ENCODE measurements around the gene PRRC2B.
"Not testable (repeated sequence)": the region's sequence is repeated elsewhere in the genome, so short reads cannot be mapped to it uniquely, and the experiment has no call there.

Gene PRRC2B

DNA sequence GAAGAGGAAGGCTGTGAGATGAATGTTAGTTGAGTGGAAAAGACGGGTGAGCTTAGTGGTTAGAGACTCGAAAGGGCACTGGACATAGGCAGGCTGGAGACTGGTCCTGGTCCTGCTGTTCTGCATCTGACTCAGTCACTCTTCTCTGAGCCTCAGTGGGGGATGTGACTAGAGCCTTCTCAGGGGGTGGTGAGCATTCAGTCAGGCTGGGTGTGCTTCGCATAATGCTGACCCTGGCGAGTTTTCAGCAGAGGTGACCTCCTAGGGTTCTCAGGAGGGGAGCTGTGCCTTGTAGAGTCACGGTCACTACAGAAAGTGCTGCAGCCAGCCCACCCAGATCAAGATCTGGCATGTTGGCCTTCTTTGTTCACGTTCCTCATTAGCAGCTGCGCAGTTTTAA lies 44.3 kb downstream of the PRRC2B start:
- no peak for DNase-seq

DNA sequence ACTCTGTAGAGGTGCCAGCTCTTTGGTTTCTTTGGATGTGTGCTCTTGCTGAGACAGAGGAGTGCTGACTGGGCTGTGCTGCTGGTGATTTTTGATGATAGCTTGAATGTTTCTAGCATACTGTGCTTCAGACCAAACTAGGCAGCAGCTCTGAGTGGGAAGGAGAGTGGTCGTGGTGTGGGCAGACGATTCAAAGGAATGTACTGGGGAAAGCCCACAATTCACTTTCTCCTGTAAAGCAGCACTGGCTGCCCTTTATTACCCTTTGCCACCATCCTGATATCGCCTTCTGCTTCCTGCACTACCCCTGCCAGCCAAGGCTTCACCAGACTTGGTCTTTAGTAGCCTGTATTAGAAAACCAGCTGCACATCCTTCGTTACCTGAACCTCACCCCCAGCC lies 45.3 kb downstream of the PRRC2B start:
- DNase-seq, result no peak

DNA sequence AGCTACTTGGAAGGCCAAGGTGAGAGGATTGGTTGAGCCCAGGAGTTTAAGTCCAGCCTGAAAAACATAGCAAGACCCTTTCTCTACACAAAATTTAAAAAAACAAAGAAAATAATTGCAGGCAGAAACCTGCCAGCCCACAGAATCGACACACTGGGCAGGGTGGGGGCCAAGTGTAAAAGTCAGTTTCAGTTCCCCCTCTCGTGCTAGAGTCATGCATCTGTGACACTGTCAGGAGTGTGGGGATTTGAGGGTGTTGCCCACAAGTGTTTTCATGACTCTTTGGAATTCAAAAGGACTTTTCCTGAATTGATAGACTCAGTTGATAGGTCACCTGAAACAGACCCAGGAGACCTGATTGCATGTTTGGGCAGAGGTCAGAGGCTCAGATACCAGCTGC lies 47.6 kb downstream of the PRRC2B start:
- no peak for DNase-seq

DNA sequence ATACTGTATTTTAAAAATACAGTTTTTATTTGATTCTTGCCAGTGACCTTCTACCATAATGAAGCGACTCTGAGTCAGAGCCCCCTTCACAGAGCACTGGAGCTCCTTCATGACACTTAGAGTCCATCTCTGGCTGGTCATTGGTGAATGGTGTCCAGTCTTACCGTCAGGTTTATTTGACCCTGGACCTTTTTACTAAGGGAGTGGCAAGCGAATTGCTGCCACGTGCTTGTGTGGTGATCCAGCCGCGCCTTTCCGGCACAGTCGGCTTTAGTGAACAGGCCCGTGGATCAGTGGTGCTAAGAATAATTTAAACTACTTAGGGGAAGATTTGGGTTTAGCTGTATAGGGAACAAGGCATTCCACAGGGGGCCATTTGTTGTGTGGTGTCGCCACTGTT lies 48.5 kb downstream of the PRRC2B start:
- no peak for DNase-seq

DNA sequence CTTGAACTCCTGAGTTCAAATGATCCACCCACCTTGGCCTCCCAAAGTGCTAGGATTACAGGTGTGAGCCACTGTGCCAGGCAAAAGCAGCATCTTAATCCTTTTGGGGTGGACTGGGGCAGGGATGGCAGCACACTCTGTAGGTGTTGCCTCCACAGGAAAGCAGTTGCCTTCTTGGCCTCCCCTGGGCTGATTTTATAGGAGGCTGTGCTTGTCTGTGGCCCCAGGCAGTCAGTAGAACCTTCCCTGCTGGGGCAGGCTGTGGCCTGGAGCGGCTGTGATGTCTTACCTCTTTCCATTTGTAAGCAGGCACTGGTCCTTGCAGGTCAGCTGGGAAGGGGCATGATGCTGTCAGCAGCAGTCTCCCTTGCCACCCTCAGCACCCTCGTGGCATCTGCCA lies 49.8 kb downstream of the PRRC2B start:
- DNase-seq, result no peak

DNA sequence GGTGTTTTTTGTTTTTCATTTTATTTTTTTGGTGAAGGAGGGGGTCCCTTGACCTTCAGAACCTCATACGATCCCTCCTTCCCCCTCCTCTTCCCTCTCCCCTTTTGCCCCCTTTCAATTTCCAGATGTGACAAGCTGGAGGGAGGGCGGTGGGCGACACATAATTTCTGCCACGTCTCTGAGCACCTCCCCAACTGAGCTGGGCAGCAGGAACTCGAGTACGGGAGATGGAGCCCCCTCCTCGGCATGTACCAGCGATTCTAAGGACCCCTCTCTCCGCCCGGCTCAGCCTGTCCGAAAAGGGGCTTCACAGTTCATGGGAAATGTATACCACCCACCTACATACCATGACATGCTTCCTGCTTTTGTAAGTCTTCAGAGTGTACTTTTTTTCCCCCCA lies 52.4 kb downstream of the PRRC2B start:
- DNase-seq, result no peak

DNA sequence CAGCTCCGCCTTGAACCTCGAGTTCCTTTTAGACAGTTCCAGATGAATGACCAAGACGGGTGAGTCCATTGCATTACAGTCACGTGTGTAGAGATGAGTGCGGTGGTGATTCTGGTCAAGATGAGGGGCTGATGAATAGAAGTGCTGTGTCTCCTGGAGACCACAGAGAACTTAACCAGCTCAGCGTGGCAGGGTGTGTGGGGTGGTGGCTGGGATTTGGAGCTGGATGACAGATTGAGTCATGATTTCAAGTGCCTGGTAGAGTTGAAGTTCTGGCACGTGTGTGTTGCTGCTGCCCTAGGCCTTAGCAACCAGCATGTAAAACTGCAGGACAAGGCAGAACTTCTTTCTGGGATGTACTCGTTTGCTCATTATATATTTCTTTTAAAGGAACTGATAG lies 53.3 kb downstream of the PRRC2B start:
- no peak for DNase-seq

DNA sequence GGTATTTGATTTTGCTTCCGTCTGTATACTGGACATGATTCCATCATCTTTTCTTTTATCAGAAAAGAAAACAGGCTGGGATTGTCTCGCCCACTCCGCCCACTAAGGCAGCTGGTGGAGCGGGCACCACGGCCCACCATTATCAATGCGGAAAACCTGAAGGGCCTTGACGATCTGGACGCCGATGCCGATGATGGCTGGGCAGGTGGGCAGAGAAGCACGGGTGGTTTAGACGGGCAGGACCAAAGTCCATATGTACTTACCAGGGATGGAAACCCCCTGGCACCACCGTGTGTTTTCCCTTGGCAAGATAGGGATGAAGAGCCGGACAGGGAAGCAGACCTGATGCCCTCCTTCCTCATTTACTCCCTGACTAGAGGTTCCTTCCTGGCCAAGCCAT lies 53.7 kb downstream of the PRRC2B start:
- no peak for DNase-seq

DNA sequence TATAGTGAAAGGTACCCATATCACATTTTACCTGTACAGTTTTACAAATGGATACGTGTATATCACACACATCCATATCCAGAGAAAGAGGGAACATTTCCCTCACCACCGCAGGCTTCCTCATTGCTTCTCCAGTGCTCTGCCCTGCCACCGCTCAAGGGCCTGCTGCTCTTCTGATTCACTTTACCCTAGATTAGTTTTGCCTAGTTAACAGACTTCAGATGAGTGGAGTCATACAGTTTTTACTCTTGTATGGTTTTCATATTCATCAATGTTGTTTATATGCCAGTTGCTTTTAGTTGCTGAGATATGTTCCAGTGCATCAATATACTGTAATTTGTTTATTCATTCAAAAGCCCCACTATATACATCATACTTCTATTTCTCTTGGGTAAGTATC lies 54.9 kb downstream of the PRRC2B start:
- DNase-seq, result no peak

DNA sequence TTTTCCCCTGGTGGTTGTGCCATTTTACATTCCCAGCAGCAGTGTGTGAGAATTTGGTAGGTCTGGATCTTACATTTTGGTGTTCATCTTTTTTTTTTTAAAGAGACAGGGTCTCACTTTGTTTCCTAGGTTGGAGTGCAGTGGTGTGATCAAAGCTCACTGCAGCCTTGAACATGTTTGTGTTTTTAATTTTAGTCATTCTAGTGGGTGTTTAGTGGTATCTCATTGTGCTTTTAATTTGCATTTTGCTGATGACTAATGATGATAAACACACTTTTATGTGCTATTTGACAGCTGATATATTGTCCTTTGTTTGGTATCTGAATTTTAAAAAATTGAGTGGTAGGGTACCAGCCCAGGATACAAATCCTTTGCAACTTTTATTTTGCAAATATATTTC lies 55.4 kb downstream of the PRRC2B start:
- no peak for DNase-seq

DNA sequence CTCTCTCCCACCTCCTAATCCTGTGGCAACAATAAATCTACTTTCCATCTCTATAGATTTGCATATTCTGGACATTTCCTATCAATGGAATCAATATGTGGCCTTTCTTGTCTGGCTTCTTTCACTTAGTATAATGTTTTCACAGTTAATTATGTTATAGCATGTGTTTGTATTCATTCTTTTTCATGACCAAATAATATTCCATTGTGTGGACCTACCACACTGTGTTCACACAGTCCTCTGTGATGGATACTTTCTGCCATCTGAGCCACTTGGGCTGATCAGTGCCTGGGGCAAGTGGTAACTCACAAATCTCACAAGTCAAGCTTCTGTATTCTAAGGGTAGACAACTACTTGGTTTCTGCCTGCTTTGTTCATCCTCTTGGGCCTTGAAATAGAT lies 60.1 kb downstream of the PRRC2B start:
- no peak for DNase-seq

DNA sequence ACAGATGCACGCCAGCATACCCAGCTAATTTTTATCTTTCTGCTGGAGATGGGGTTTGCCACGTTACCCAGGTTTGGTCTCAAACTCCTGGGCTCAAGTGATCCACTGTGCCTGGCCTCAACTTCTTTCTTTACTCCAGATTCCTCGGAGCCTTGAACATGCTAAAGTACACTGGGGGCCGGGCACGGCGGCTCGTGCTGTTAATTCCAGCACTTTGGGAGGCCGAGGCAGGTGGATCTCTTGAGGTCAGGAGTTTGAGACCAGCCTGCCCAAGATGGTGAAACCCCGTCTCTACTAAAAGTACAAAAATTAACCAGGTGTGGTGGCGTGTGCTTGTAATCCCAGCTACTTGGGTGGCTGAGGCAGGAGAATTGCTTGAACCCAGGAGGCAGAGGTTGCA lies 61.8 kb downstream of the PRRC2B start:
- DNase-seq, result not testable (repeated sequence)

DNA sequence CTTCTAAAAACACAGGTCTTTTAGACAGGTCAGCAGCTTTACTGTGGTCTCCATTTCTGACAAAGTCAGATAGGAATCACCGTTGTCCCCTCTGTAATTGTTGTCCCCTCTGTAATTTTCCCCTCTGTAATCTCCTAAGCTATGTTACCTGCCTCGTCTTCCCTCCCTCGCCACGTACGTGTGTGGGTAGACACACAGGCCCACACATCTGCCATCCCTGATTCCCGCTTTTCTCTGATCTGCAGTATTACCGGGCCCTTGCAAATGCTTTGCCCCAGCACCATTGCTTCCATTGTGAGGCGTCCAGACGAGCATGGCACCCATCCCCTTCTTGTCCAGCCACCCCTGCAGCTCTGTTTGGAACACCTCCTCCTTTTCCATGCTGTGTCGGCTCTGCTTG lies 63.9 kb downstream of the PRRC2B start:
- DNase-seq, result no peak

DNA sequence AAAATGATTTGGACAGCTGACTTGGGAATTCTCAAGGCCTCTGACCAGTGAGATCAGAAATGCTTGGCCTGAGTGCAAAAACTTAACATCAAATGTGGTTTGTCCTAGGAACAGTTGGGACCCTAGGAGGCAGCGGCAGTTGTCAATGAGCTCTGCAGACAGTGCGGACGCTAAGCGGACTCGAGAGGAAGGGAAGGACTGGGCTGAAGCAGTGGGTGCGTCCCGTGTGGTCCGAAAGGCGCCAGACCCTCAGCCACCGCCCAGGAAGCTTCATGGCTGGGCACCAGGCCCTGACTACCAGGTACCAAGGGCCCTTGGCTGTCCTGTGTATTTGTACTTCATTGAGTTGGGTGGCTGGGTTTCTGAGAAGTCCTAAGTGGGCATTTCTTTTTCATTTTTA lies 65.2 kb downstream of the PRRC2B start:
- DNase-seq, result no peak

DNA sequence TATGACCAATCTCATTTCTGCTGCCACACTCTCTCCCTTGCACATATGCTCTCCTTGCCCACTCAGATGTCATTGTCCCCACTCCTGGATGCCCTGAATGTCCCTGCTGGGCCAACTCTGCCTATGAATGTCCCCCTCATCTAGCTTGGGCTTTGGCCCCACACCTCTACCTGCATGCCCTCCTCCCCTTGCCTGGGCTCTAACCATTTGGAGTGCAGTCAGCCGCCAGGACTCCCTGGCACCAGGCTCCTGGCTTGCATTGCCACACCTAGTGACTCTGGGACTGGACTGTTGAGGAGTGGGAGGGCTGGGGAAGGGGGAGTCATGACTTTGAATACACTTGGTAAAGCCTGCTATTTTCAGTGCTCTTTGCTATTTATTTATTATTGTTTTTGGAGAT lies 67.3 kb downstream of the PRRC2B start:
- no peak for DNase-seq

DNA sequence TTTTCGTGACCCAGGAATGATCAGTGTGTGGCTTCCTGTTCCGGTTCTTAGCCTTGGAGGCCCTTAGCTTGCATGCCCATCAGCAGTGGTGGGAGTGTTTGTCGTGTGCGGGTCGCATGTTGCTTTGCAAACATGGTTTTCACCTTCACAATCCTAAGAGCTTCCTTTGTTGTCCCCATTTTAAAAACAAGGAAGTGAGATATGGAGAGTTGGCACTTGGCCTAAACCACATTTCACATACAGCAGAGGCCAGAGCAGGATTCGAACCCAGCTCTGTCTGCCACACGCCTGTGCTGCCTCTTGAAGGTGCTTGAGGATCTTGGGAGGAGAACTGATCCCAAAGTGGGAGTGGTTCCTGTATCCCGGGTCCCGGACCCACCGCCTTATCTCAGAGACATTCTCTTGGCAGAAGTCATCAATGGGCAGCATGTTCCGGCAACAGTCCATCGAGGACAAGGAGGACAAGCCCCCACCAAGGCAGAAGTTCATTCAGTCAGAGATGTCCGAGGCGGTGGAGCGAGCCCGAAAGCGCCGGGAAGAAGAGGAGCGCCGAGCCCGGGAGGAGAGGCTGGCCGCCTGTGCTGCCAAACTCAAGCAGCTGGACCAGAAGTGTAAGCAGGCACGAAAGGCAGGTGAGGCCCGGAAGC lies 70.6 kb downstream of the PRRC2B start:
- DNase-seq, result no peak

DNA sequence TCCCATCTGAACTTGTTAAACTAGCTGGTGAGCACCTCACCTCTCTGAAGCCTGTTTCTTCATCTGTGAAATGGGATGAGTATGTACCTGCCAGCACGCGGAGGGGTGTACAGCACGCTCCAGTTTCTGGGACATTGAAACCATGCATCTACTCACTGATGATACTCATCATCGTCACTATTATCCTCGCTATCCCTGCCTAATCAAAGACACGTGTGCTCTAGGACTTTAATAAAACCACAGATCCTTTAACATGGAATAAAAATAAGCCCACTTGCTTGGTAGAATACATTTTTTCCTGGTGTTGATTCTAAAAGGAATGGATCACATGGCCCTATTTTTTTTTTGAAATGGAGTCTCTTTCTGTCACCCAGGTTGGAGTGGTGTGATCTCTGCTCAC lies 71.5 kb downstream of the PRRC2B start:
- DNase-seq, result no peak

DNA sequence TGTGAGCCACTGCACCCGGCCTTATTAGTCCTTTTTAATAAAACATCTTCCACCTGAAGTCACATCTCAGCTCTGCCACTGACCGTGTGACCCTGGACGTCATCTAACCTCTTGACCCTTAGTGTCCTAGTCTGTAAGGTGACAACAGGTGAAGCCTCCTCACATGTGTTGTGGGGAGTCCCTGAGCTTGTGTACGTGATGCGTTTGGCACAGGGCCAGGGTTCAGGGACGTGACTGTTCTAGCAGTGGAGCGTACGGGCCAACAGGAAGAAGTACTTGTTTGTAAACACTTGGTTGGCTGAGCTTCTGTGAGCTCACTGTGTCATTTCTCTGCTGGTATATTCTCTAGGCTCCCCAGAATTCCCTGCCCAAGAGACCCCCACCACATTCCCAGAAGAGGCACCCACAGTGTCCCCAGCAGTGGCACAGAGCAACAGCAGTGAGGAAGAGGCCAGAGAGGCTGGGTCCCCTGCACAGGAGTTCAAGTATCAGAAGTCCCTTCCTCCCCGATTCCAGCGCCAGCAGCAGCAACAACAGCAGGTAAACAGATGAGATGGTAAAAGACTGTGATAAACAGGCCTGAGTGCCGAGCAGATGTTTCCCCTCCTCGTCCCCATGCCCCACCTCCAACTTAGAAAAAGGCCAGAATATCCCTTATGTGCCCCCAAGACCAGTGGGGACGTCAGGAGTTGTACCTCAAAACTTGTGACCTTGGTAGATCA lies 73.5 kb downstream of the PRRC2B start:
- DNase-seq, result no peak

DNA sequence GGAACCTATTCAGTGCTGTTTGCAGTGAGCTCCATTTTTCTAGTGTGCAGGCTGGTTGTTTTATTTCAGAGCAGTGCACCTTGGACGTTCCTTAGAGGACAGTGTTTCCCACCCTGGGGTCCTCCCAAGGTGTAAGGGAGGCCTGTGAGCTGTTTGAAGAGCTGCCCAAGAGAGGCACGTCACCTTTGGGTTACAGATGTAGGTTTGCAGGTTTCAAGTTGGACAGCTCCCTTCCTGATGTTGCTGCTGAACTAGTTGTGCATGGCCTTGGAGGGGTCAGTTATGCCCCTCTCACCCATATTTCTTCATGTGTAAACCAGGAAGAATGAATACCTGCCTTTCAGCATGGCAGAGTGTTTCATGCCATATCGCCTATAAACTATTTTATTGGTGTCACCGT lies 74.1 kb downstream of the PRRC2B start:
- DNase-seq, result no peak

DNA sequence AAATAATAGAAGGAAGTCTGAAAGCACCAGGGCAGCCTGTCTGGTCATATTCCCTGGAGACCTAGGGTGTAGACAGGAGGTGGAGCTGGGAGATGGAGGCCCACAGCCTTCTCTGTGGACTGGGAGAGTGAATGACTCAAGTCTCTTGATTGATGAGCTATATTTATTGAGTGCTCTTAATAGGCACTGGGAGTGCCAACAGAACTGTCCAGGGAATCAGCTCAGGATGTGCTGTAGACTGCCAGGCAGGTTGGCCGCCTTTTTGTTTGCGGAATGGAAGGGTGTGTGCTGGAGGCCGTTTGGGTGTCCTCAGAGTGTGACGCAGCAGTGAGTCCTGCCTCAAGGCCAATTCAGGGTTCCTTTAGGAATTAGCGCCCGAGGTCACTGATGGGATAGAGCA lies 75.5 kb downstream of the PRRC2B start:
- DNase-seq, result no peak

DNA sequence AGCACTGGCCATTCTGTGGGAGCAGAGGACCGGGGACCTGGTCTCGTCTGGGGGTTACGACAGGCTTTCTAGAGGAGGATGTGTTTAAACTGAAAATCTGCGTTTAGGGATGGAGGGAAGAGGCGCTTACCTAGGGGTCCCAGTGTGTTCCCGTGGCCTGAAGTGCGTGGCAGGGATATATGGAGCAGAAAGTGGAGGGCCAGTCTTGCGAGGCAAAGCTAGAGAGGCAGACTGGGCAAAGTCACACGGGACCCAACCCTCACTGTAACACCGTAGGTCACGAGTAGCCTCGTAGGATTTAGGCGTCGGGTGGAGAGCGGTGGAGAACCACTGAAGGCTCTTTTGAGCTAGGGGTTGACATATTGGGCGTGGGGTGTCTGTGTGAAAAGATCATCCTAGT lies 76.1 kb downstream of the PRRC2B start:
- no peak for DNase-seq

DNA sequence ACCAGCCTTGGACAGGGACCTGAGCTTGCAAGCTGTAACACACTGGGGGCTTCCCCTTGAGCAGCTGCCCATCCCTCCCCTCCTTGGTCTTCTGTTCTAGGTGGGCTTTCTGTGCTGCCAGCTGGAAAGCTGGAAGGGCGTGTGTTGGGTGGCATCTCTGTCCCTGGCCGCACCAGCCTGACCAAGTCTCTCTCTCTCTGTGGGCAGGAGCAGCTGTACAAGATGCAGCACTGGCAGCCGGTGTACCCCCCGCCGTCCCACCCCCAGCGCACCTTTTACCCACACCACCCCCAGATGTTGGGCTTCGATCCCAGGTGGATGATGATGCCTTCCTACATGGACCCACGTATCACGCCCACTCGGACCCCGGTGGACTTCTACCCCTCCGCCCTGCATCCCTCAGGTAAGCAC lies 76.7 kb downstream of the PRRC2B start:
- DNase-seq, result no peak

DNA sequence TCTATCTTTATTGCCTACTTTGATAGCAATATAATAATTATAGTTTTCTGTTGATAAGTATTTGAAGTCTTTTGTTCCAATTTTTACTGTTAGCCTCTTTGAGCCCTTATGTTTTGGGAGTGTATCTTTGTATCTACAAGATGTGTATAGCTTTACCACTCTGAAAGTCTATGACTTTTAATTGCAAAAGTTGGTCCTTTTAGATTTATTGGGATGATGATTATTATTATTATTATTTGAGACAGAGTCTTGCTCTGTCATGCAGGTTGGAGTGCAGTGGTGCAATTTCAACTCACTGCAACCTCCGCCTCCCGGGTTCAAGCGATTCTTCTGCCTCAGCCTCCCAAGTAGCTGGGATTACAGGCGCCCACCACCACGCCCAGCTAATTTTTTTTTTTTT lies 78.2 kb downstream of the PRRC2B start:
- not testable (repeated sequence) for DNase-seq

DNA sequence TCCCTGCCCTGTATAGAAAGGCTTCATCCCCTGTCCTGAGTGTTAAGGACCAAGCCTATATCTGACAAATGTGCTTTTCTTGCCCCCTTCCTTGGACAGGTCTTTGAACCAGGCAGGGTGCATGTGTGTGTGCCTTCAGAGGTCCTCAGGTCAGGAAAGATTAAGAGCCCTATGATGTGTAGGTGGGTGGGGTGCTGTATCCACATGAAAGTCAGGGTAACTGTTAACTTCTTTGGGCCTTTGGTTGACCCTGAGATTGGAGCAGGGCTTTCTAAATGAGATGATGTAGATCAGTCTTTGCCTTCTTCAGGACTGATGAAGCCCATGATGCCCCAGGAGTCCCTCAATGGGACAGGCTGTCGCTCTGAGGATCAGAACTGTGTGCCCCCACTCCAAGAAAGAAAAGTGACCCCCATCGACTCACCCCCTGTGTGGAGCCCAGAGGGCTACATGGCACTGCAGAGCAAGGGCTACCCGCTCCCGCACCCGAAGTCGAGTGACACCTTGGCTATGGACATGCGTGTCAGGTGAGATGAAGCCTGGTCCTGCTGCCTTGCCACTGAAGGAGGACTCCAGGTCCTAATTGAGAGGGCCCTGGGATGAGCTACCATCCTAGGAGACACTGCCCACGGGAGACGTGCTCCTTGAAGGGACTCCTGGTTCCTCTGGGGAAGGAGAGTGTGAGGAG lies 79.5 kb downstream of the PRRC2B start:
- no peak for DNase-seq

DNA sequence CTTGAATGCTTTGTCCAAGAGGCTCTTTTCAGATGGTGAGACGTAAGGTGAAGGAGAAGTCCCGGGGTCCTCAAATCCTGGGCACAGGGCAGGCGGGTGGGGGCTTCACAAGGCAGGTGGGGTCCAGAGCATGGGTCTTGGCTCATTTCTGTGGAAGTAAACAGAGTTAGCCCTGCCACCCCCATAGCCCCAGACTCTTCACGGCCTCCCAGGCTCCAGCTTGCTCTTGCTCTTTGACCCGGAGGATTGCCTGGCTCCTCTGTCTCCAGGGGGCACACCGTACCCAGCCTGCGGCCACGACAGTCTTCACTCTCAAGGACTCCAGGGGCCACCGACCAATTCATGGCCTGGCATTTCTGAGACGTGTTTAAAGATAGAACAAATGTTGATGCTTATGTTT lies 80.0 kb downstream of the PRRC2B start:
- DNase-seq, result no peak

All from cerebellar nuclear complex (tissue), 1 donor.